Astrocyte (in vitro differentiated cells and primary cell): Measurements from ENCODE around the gene PLCL1.

Experiments
- CTCF ChIP-seq: IDR thresholded peaks from 2 replicates; pipeline ENCODE4 v1.5.1; 2011; ENCODE audit warnings: low read depth, mild to moderate bottlenecking, inconsistent platforms, low read length, moderate library complexity; ENCODE audit not compliant: insufficient read depth
- EZH2 ChIP-seq: IDR thresholded peaks from 2 replicates; pipeline ENCODE4 v1.6.1; 2012; ENCODE audit warnings: mild to moderate bottlenecking, low read length, inconsistent platforms; ENCODE audit not compliant: insufficient read depth

GRCh38 chr2:197862246-197862955 is 58.0 kb downstream of the PLCL1 start:
- TF ChIP-seq CTCF = no peak
- no peak for TF ChIP-seq EZH2
